CD4-positive, alpha-beta T cell (primary cell): ENCODE results near the gene DTX3. TPM values are rescaled to one million over a fixed set of nuclear protein-coding genes. Genes with fewer than 3 reads are reported as not detected.

Experiments used
- ATAC-seq: fragments of 200-7000 bp; cut with Tn5 transposase; one replicate; pipeline ENCODE4 v1.10.0; 2022; ENCODE audit warnings: mild to moderate bottlenecking; ENCODE audit not compliant: poor library complexity
- CTCF ChIA-PET: fragments of 350-600 bp; sonication (Branson Sonifier 250); formaldehyde crosslinking; loops from one replicate; lab custom pipeline; 2021; ENCODE audit warnings: antibody characterized with exemption, inconsistent platforms; lab: Charles Lee
- POLR2A ChIA-PET: fragments of 350-600 bp; sonication (Branson Sonifier 250); formaldehyde crosslinking; loops from one replicate; lab custom pipeline; 2021; ENCODE audit warnings: antibody characterized with exemption, inconsistent platforms; lab: Charles Lee
- DNase-seq, 14 experiments: peaks; one replicate each; pipeline ENCODE4 v3.0.0-alpha.2; 2013 to 2020; ENCODE audit warnings: mixed read lengths in 2 of 14
- H3K27ac ChIP-seq, 2 donors: one replicate each; pipeline versions ENCODE4 v1.5.1 to v1.7.0; 2013; ENCODE audit warnings: low read length in 2 of 2, low read depth in 1 of 2, mild to moderate bottlenecking in 1 of 2
- H3K27me3 ChIP-seq, 2 experiments: 1 replicate in 1 of 2; 2 replicates in 1 of 2; pipeline versions ENCODE4 v1.6.1 to v1.7.0; 2013; ENCODE audit warnings: low read length in 2 of 2, control low read depth in 1 of 2, mild to moderate bottlenecking in 1 of 2, moderate library complexity in 1 of 2; ENCODE audit not compliant: insufficient read depth in 2 of 2, control insufficient read depth in 1 of 2
- H3K36me3 ChIP-seq: one replicate; pipeline ENCODE4 v1.6.1; 2013; ENCODE audit warnings: low read length, control low read depth; ENCODE audit not compliant: insufficient read depth
- H3K4me1 ChIP-seq: one replicate; pipeline ENCODE4 v1.6.1; 2013; ENCODE audit warnings: low read length, control low read depth; ENCODE audit not compliant: insufficient read depth
- H3K4me3 ChIP-seq: one replicate; pipeline ENCODE4 v1.5.1; 2013; ENCODE audit warnings: mild to moderate bottlenecking, low read length, moderate library complexity
- H3K9me3 ChIP-seq, 2 experiments: 1 replicate in 1 of 2; 2 replicates in 1 of 2; pipeline versions ENCODE4 v1.6.1 to v1.7.0; 2013; ENCODE audit warnings: low read length in 2 of 2, mild to moderate bottlenecking in 2 of 2, control low read depth in 1 of 2, moderate library complexity in 1 of 2; ENCODE audit not compliant: control insufficient read depth in 1 of 2, insufficient read depth in 1 of 2
- H3K27ac Mint-ChIP-seq: one replicate; pipeline ENCODE4 v1.8.0; 2020; ENCODE audit warnings: mixed read lengths
- H3K27me3 Mint-ChIP-seq: one replicate; pipeline ENCODE4 v1.8.0; 2021; ENCODE audit warnings: mixed read lengths
- H3K36me3 Mint-ChIP-seq: one replicate; pipeline ENCODE4 v1.8.0; 2021; ENCODE audit warnings: low read depth, mixed read lengths
- H3K4me1 Mint-ChIP-seq: one replicate; pipeline ENCODE4 v1.8.0; 2021; ENCODE audit warnings: low read depth, mixed read lengths
- H3K4me3 Mint-ChIP-seq: one replicate; pipeline ENCODE4 v1.8.0; 2020; ENCODE audit warnings: mild to moderate bottlenecking, mixed read lengths
- H3K9me3 Mint-ChIP-seq: one replicate; pipeline ENCODE4 v1.8.0; 2020; ENCODE audit warnings: mixed read lengths
- CTCF ChIP-seq: fragments of 200-600 bp; IDR thresholded peaks from one replicate; pipeline ENCODE4 v1.8.0; 2022; ENCODE audit warnings: antibody characterized with exemption, mild to moderate bottlenecking
- intact Hi-C, 2 experiments: fragments of 100-400 bp; cut with DNase I in 1 of 2; cut with micrococcal nuclease in 1 of 2; formaldehyde crosslinking; loops; one replicate each; pipeline versions ENCODE4 v1.15.1 to v1.9.0; 2023 to 2025; cut with DNase I, micrococcal nuclease
- total RNA-seq, 174 experiments: library from RNA in 2 of 174; stranded (reverse) in 2 of 174; gene quantifications; one replicate each; pipeline ENCODE4 v1.2.3 and lab custom pipeline; 2021 to 2026

DTX3 gene
- total RNA-seq, 2 experiments from 2014 or later: 28.6 to 29.4 TPM

- peaks cover 22 to 25% of the 10 kb centered on the region in 2 experiments for H3K27me3 ChIP-seq
- peaks cover 12% of the 10 kb centered on the region for H3K4me1 ChIP-seq
- no peaks in the 10 kb centered on the region for H3K36me3 ChIP-seq
- CTCF ChIA-PET: interaction anchor here (0.7 to 1.0 kb wide), 3 partner anchors 34 to 54 kb away, joined by 3 read pairs; no protein-coding TSS in a partner anchor
- Mint-ChIP-seq H3K4me3 (no peak overlapping the region), H3K27ac (no peak overlapping the region), H3K4me1 (peaks cover 7% of the 10 kb centered on the region), H3K27me3 (peaks cover 59% of the 10 kb centered on the region), H3K36me3 (no peaks in the 10 kb centered on the region), H3K9me3 (no peaks in the 10 kb centered on the region)
- DNase-seq: no peak
- ATAC-seq: no peak
- intact Hi-C loops: no loop called here
- H3K4me3 ChIP-seq: no peak overlapping the region
- no peak for TF ChIP-seq CTCF
- no peaks in the 10 kb centered on the region for H3K9me3 ChIP-seq
- no peak overlapping the region for H3K27ac ChIP-seq
- POLR2A ChIA-PET: no interaction called here
These were observed 32.7 kb downstream of the DTX3 start for GRCh38 chr12:57637364-57637763.

GRCh38 chr12:57638096-57638495, 33.5 kb downstream of the DTX3 start:
- intact Hi-C loops: no loop called here
- H3K36me3 ChIP-seq: no peaks in the 10 kb centered on the region
- DNase-seq (no peak), ATAC-seq (no peak)
- Mint-ChIP-seq H3K27ac (no peak overlapping the region), H3K36me3 (no peaks in the 10 kb centered on the region), H3K9me3 (no peaks in the 10 kb centered on the region), H3K27me3 (peaks cover 62% of the 10 kb centered on the region), H3K4me3 (no peak overlapping the region), H3K4me1 (peaks cover 5% of the 10 kb centered on the region)
- POLR2A ChIA-PET: no interaction called here
- no peak for TF ChIP-seq CTCF
- H3K27ac ChIP-seq: no peak overlapping the region
- no peak overlapping the region for H3K4me3 ChIP-seq
- H3K4me1 ChIP-seq: peaks cover 5% of the 10 kb centered on the region
- peaks cover 21% of the 10 kb centered on the region in 2 experiments for H3K27me3 ChIP-seq
- CTCF ChIA-PET: interaction anchor here (0.7 to 1.0 kb wide), 3 partner anchors 33 to 179 kb away, joined by 3 read pairs; partner anchors contain the start of gene GLI1
- H3K9me3 ChIP-seq: no peaks in the 10 kb centered on the region

GRCh38 chr12:57640175-57641042, 35.8 kb downstream of the DTX3 start:
- Mint-ChIP-seq H3K27ac (no peak overlapping the region), H3K36me3 (no peaks in the 10 kb centered on the region), H3K4me1 (no peaks in the 10 kb centered on the region), H3K27me3 (peaks cover 52% of the 10 kb centered on the region), H3K9me3 (no peaks in the 10 kb centered on the region), H3K4me3 (no peak overlapping the region)
- intact Hi-C loops: no loop called here
- ChIA-PET POLR2A (no interaction called here), CTCF (interaction anchor here (0.9 kb wide), 1 partner anchor 57 kb away, joined by 4 read pairs; no protein-coding TSS in a partner anchor)
- no peak overlapping the region for H3K4me3 ChIP-seq
- DNase-seq (no peak), ATAC-seq (no peak)
- no peaks in the 10 kb centered on the region for H3K9me3 ChIP-seq
- TF ChIP-seq CTCF: no peak
- no peaks in the 10 kb centered on the region for H3K4me1 ChIP-seq
- H3K27ac ChIP-seq: no peak overlapping the region
- no peaks in the 10 kb centered on the region for H3K36me3 ChIP-seq
- H3K27me3 ChIP-seq: peaks cover 7 to 9% of the 10 kb centered on the region in 2 experiments
